ENCODE results near the gene TUBA3E. TPM values are rescaled to one million over a fixed set of nuclear protein-coding genes. Genes with fewer than 3 reads are reported as not detected.

The TUBA3E gene
- polyA plus RNA-seq, 1 donor (not counting 4 experiments of a cell fraction or from before 2014, with no cell fraction given): not detected

DNA sequence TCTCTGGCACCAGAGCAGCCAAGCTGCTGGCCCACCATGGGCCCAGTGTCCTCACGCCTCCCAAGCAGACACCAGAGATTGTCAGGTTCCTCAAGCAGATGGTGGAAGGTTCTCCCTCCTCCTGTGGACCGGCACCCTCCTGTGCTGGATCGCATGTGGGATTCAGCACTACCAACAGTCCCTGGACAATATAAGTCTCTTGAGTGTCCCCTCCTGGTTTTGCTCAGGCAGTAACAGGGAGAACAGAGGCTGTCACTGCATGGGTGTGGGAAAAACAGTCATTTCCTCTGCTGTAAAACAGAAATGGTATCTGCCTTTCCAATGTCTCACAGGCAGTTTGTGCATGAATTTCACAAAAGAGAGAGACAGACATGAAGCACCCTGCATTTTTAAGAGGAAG lies 47.7 kb upstream of the TUBA3E start:
- no peak for FAIRE-seq
- H3K79me2 ChIP-seq (ENCODE audit: control insufficient read depth, insufficient read depth, low read length): no peaks in the 10 kb centered on the region
- no peak overlapping the region for H3K27ac ChIP-seq (ENCODE audit: control insufficient read depth, insufficient read depth, low read length)
- no peaks in the 10 kb centered on the region for H3K9me1 ChIP-seq (ENCODE audit: control insufficient read depth, extremely low read depth, insufficient read depth, low read length)
- no peak overlapping the region for H3K9ac ChIP-seq (ENCODE audit: control insufficient read depth, extremely low read depth, insufficient read depth, low read length)
- no peaks in the 10 kb centered on the region for H3K36me3 ChIP-seq (ENCODE audit: control insufficient read depth in 2 of 2, extremely low read depth in 1 of 2, insufficient read depth in 2 of 2, low read length in 2 of 2)
- dilution Hi-C loops (cut with MboI; ENCODE audit: extremely low pct_ligation_motif_present, low sequenced_read_pairs): no loop called here
- H3K4me1 ChIP-seq (ENCODE audit: control insufficient read depth, extremely low read depth, insufficient read depth, low read length): no peaks in the 10 kb centered on the region
- TF ChIP-seq EZH2 (IDR thresholded peaks at IDR 0.05; ENCODE audit: low read length): no peak
- TF ChIP-seq, protein P1, sequence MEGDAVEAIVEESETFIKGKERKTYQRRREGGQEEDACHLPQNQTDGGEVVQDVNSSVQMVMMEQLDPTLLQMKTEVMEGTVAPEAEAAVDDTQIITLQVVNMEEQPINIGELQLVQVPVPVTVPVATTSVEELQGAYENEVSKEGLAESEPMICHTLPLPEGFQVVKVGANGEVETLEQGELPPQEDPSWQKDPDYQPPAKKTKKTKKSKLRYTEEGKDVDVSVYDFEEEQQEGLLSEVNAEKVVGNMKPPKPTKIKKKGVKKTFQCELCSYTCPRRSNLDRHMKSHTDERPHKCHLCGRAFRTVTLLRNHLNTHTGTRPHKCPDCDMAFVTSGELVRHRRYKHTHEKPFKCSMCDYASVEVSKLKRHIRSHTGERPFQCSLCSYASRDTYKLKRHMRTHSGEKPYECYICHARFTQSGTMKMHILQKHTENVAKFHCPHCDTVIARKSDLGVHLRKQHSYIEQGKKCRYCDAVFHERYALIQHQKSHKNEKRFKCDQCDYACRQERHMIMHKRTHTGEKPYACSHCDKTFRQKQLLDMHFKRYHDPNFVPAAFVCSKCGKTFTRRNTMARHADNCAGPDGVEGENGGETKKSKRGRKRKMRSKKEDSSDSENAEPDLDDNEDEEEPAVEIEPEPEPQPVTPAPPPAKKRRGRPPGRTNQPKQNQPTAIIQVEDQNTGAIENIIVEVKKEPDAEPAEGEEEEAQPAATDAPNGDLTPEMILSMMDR (optimal IDR thresholded peaks at IDR 0.05 in 1 of 3, IDR thresholded peaks at IDR 0.05 in 1 of 3, conservative IDR thresholded peaks at IDR 0.05 in 1 of 3; ENCODE audit: extremely low read depth in 1 of 3, insufficient read depth in 2 of 3, low read length in 3 of 3): no peak
- no peak overlapping the region for H3K4me3 ChIP-seq (ENCODE audit: control insufficient read depth in 2 of 3, extremely low read depth in 1 of 3, insufficient read depth in 2 of 3, low read depth in 1 of 3, low read length in 3 of 3)
- no peaks in the 10 kb centered on the region for H3K27me3 ChIP-seq (ENCODE audit: control insufficient read depth, extremely low read depth, insufficient read depth, low read length)
- no peak for DNase-seq (ENCODE audit: low read depth, low spot score)
- no peak overlapping the region for H3K4me2 ChIP-seq (ENCODE audit: control insufficient read depth, extremely low read depth, insufficient read depth, low read depth, low read length)
- no peaks in the 10 kb centered on the region for H3K9me3 ChIP-seq (ENCODE audit: control insufficient read depth, low read depth, low read length)
- H4K20me1 ChIP-seq (ENCODE audit: control insufficient read depth, extremely low read depth, insufficient read depth, low read length): no peaks in the 10 kb centered on the region
- no peak overlapping the region for H2AFZ ChIP-seq (ENCODE audit: control insufficient read depth, low read length)

- TF ChIP-seq, protein P1 (optimal IDR thresholded peaks at IDR 0.05 in 1 of 3, IDR thresholded peaks at IDR 0.05 in 1 of 3, conservative IDR thresholded peaks at IDR 0.05 in 1 of 3; ENCODE audit: extremely low read depth in 1 of 3, insufficient read depth in 2 of 3, low read length in 3 of 3): no peak
- Histone ChIP-seq H3K9me1 (ENCODE audit: control insufficient read depth, extremely low read depth, insufficient read depth, low read length) (no peaks in the 10 kb centered on the region), H2AFZ (ENCODE audit: control insufficient read depth, low read length) (no peak overlapping the region), H4K20me1 (ENCODE audit: control insufficient read depth, extremely low read depth, insufficient read depth, low read length) (no peaks in the 10 kb centered on the region), H3K36me3 (ENCODE audit: control insufficient read depth in 2 of 2, extremely low read depth in 1 of 2, insufficient read depth in 2 of 2, low read length in 2 of 2) (no peaks in the 10 kb centered on the region), H3K4me1 (ENCODE audit: control insufficient read depth, extremely low read depth, insufficient read depth, low read length) (no peaks in the 10 kb centered on the region), H3K27ac (ENCODE audit: control insufficient read depth, insufficient read depth, low read length) (no peak overlapping the region), H3K27me3 (ENCODE audit: control insufficient read depth, extremely low read depth, insufficient read depth, low read length) (no peaks in the 10 kb centered on the region), H3K4me3 (ENCODE audit: control insufficient read depth in 2 of 3, extremely low read depth in 1 of 3, insufficient read depth in 2 of 3, low read depth in 1 of 3, low read length in 3 of 3) (no peak overlapping the region), H3K4me2 (ENCODE audit: control insufficient read depth, extremely low read depth, insufficient read depth, low read depth, low read length) (no peak overlapping the region), H3K79me2 (ENCODE audit: control insufficient read depth, insufficient read depth, low read length) (no peaks in the 10 kb centered on the region), H3K9ac (ENCODE audit: control insufficient read depth, extremely low read depth, insufficient read depth, low read length) (no peak overlapping the region), H3K9me3 (ENCODE audit: control insufficient read depth, low read depth, low read length) (no peaks in the 10 kb centered on the region)
- no peak for FAIRE-seq
- DNase-seq (ENCODE audit: low read depth, low spot score): no peak
- dilution Hi-C loops (cut with MboI; ENCODE audit: extremely low pct_ligation_motif_present, low sequenced_read_pairs): no loop called here
Observed at GRCh38 chr2:130243359-130243758, 45.1 kb upstream of the TUBA3E start.

Data from keratinocyte (primary cell).